ENCODE measurements around the gene RASGRF2.

RASGRF2 gene

GRCh38 chr5:80959768-80960442 is at the start of gene RASGRF2:
RASGRF2 (plus strand) TSS chr5:80960363; CDS start chr5:80960739, 376 bp downstream.
- no peak for DNase-seq (ENCODE audit: low read depth in 2 of 2)

GRCh38 chr5:80912479-80912878 is 47.7 kb upstream of the RASGRF2 start:
- no peak for DNase-seq (ENCODE audit: low read depth in 2 of 2)

GRCh38 chr5:80915716-80916115 is 44.4 kb upstream of the RASGRF2 start:
- DNase-seq (ENCODE audit: low read depth in 2 of 2) = no peak

- no peak for DNase-seq (ENCODE audit: low read depth in 2 of 2)
Measured at GRCh38 chr5:80916676-80917075, 43.5 kb upstream of the RASGRF2 start.

GRCh38 chr5:80917631-80918030 is 42.5 kb upstream of the RASGRF2 start:
- DNase-seq (ENCODE audit: low read depth in 2 of 2) = no peak

- no peak for DNase-seq (ENCODE audit: low read depth in 2 of 2)
Measured at GRCh38 chr5:80919678-80920196, 40.4 kb upstream of the RASGRF2 start.

- DNase-seq (ENCODE audit: low read depth in 2 of 2) = no peak
Measured at GRCh38 chr5:80920333-80920732, 39.8 kb upstream of the RASGRF2 start.

GRCh38 chr5:80921026-80921425 is 39.1 kb upstream of the RASGRF2 start:
- DNase-seq (ENCODE audit: low read depth in 2 of 2) = no peak

GRCh38 chr5:80925931-80926330 is 34.2 kb upstream of the RASGRF2 start:
- no peak for DNase-seq (ENCODE audit: low read depth in 2 of 2)

- DNase-seq (ENCODE audit: low read depth in 2 of 2) = no peak
Measured at GRCh38 chr5:80926536-80926935, 33.6 kb upstream of the RASGRF2 start.

- DNase-seq (ENCODE audit: low read depth in 2 of 2) = no peak
Measured at GRCh38 chr5:80926979-80927656, 33.0 kb upstream of the RASGRF2 start.

- DNase-seq (ENCODE audit: low read depth in 2 of 2) = no peak
Measured at GRCh38 chr5:80928073-80928472, 32.1 kb upstream of the RASGRF2 start.

- no peak for DNase-seq (ENCODE audit: low read depth in 2 of 2)
Measured at GRCh38 chr5:80930940-80931339, 29.2 kb upstream of the RASGRF2 start.

- DNase-seq (ENCODE audit: low read depth in 2 of 2) = no peak
Measured at GRCh38 chr5:80931411-80931810, 28.8 kb upstream of the RASGRF2 start.

- no peak for DNase-seq (ENCODE audit: low read depth in 2 of 2)
Measured at GRCh38 chr5:80933036-80933435, 27.1 kb upstream of the RASGRF2 start.

- DNase-seq (ENCODE audit: low read depth in 2 of 2) = no peak
Measured at GRCh38 chr5:80934751-80935150, 25.4 kb upstream of the RASGRF2 start.

- no peak for DNase-seq (ENCODE audit: low read depth in 2 of 2)
Measured at GRCh38 chr5:80935811-80936385, 24.3 kb upstream of the RASGRF2 start.

- DNase-seq (ENCODE audit: low read depth in 2 of 2) = no peak
Measured at GRCh38 chr5:80936881-80937280, 23.3 kb upstream of the RASGRF2 start.

- no peak for DNase-seq (ENCODE audit: low read depth in 2 of 2)
Measured at GRCh38 chr5:80937584-80938356, 22.4 kb upstream of the RASGRF2 start.

- DNase-seq (ENCODE audit: low read depth in 2 of 2) = no peak
Measured at GRCh38 chr5:80941496-80941895, 18.7 kb upstream of the RASGRF2 start.

GRCh38 chr5:80951366-80951765 is 8.8 kb upstream of the RASGRF2 start:
- DNase-seq (ENCODE audit: low read depth in 2 of 2) = no peak

- DNase-seq (ENCODE audit: low read depth in 2 of 2) = no peak
Measured at GRCh38 chr5:80953587-80953986, 6.6 kb upstream of the RASGRF2 start.
